Measurements from ENCODE around the gene SPON1. TPM values are rescaled to one million over a fixed set of nuclear protein-coding genes. Genes with fewer than 3 reads are reported as not detected.
"Not testable (repeated sequence)": the region's sequence is repeated elsewhere in the genome, so short reads cannot be mapped to it uniquely, and the experiment has no call there.

Gene SPON1
- polyA plus RNA-seq, 3 donors, result 62.6 to 85.5 (median 70.9) TPM

GRCh38 chr11:14018441-14018840 lies 55.9 kb downstream of the SPON1 start:
- DNase-seq (ENCODE audit: extremely low read depth in 1 of 11, low read depth in 9 of 11, low spot score in 4 of 11), result no peak

GRCh38 chr11:14021738-14022137 lies 59.2 kb downstream of the SPON1 start:
- no peak for DNase-seq (ENCODE audit: extremely low read depth in 1 of 11, low read depth in 9 of 11, low spot score in 4 of 11)

- no peak for DNase-seq (ENCODE audit: extremely low read depth in 1 of 11, low read depth in 9 of 11, low spot score in 4 of 11)
Observed at GRCh38 chr11:14022251-14022650, 59.7 kb downstream of the SPON1 start.

- no peak for DNase-seq (ENCODE audit: extremely low read depth in 1 of 11, low read depth in 9 of 11, low spot score in 4 of 11)
Observed at GRCh38 chr11:14022821-14023220, 60.3 kb downstream of the SPON1 start.

GRCh38 chr11:14026961-14027360 lies 64.4 kb downstream of the SPON1 start:
- peak in 8 of 11 donors; percentile 4 to 56 (median 27) for DNase-seq (ENCODE audit: extremely low read depth in 1 of 11, low read depth in 9 of 11, low spot score in 4 of 11)

GRCh38 chr11:14027525-14027924 lies 65.0 kb downstream of the SPON1 start:
- DNase-seq (ENCODE audit: extremely low read depth in 1 of 11, low read depth in 9 of 11, low spot score in 4 of 11), result peak in 1 of 11 donors; percentile 5

GRCh38 chr11:14029440-14029839 lies 66.9 kb downstream of the SPON1 start:
- no peak for DNase-seq (ENCODE audit: extremely low read depth in 1 of 11, low read depth in 9 of 11, low spot score in 4 of 11)

- DNase-seq (ENCODE audit: extremely low read depth in 1 of 11, low read depth in 9 of 11, low spot score in 4 of 11), result no peak
Observed at GRCh38 chr11:14029971-14030920, 67.7 kb downstream of the SPON1 start.

GRCh38 chr11:14035526-14035925 lies 73.0 kb downstream of the SPON1 start:
- not testable (repeated sequence) for DNase-seq (ENCODE audit: extremely low read depth in 1 of 11, low read depth in 9 of 11, low spot score in 4 of 11)

- no peak for DNase-seq (ENCODE audit: extremely low read depth in 1 of 11, low read depth in 9 of 11, low spot score in 4 of 11)
Observed at GRCh38 chr11:14036469-14036868, 73.9 kb downstream of the SPON1 start.

- no peak for DNase-seq (ENCODE audit: extremely low read depth in 1 of 11, low read depth in 9 of 11, low spot score in 4 of 11)
Observed at GRCh38 chr11:14041040-14041439, 78.5 kb downstream of the SPON1 start.

GRCh38 chr11:14041565-14041964 lies 79.0 kb downstream of the SPON1 start:
- no peak for DNase-seq (ENCODE audit: extremely low read depth in 1 of 11, low read depth in 9 of 11, low spot score in 4 of 11)

GRCh38 chr11:14042686-14043465 lies 80.4 kb downstream of the SPON1 start:
- DNase-seq (ENCODE audit: extremely low read depth in 1 of 11, low read depth in 9 of 11, low spot score in 4 of 11), result no peak

GRCh38 chr11:14044916-14045315 lies 82.4 kb downstream of the SPON1 start:
- no peak for DNase-seq (ENCODE audit: extremely low read depth in 1 of 11, low read depth in 9 of 11, low spot score in 4 of 11)

GRCh38 chr11:14045417-14045816 lies 82.9 kb downstream of the SPON1 start:
- DNase-seq (ENCODE audit: extremely low read depth in 1 of 11, low read depth in 9 of 11, low spot score in 4 of 11), result no peak

- no peak for DNase-seq (ENCODE audit: extremely low read depth in 1 of 11, low read depth in 9 of 11, low spot score in 4 of 11)
Observed at GRCh38 chr11:14052198-14052597, 89.7 kb downstream of the SPON1 start.

GRCh38 chr11:14054116-14055107 lies 91.9 kb downstream of the SPON1 start:
- DNase-seq (ENCODE audit: extremely low read depth in 1 of 11, low read depth in 9 of 11, low spot score in 4 of 11), result no peak

- no peak for DNase-seq (ENCODE audit: extremely low read depth in 1 of 11, low read depth in 9 of 11, low spot score in 4 of 11)
Observed at GRCh38 chr11:14055936-14056335, 93.4 kb downstream of the SPON1 start.

- no peak for DNase-seq (ENCODE audit: extremely low read depth in 1 of 11, low read depth in 9 of 11, low spot score in 4 of 11)
Observed at GRCh38 chr11:14058061-14058460, 95.5 kb downstream of the SPON1 start.

All from renal cortex interstitium (tissue), 11 donors.